Measurements from ENCODE around the gene OSMR.

OSMR gene

GRCh38 chr5:38953426-38954012 lies 107.7 kb downstream of the OSMR start:
- no peaks in the 10 kb centered on the region for H3K9me2 ChIP-seq (replicated peaks; ENCODE audit: low read depth, low read length)
- H3K4me1 ChIP-seq (ENCODE audit: insufficient read depth, low read length, poor library complexity, severe bottlenecking): no peaks in the 10 kb centered on the region
- H3K4me2 ChIP-seq (ENCODE audit: low read depth, low read length, poor library complexity, severe bottlenecking): no peak overlapping the region
- no peak overlapping the region for H3K9ac ChIP-seq (ENCODE audit: low read depth, low read length, poor library complexity, severe bottlenecking)
- no peak overlapping the region for H2AFZ ChIP-seq (ENCODE audit: low read length)
- no peaks in the 10 kb centered on the region for H3K27me3 ChIP-seq (ENCODE audit: insufficient read depth, low read length, poor library complexity, severe bottlenecking)
- TF ChIP-seq EZH2phosphoT487 (IDR thresholded peaks at IDR 0.05; ENCODE audit: borderline replicate concordance): no peak
- no peak for TF ChIP-seq CTCF (conservative IDR thresholded peaks at IDR 0.05; ENCODE audit: low read length)
- no peak overlapping the region for H3K4me3 ChIP-seq (ENCODE audit: low read length, poor library complexity, severe bottlenecking)
- H3K36me3 ChIP-seq (ENCODE audit: insufficient read depth, low read length): peaks cover 93% of the 10 kb centered on the region
- H3F3A ChIP-seq (ENCODE audit: low read depth): no peaks in the 10 kb centered on the region
- no peaks in the 10 kb centered on the region for H4K20me1 ChIP-seq (ENCODE audit: insufficient read depth, low read length, poor library complexity, severe bottlenecking)
- no peaks in the 10 kb centered on the region for H3K79me2 ChIP-seq (ENCODE audit: insufficient read depth, low read length)
- no peaks in the 10 kb centered on the region for H3K9me3 ChIP-seq (ENCODE audit: insufficient read depth, low read depth, low read length)

GRCh38 chr5:38961691-38962090 lies 115.9 kb downstream of the OSMR start:
- no peaks in the 10 kb centered on the region for H4K20me1 ChIP-seq (ENCODE audit: insufficient read depth, low read length, poor library complexity, severe bottlenecking)
- H3F3A ChIP-seq (ENCODE audit: low read depth): no peaks in the 10 kb centered on the region
- H3K9ac ChIP-seq (ENCODE audit: low read depth, low read length, poor library complexity, severe bottlenecking): no peak overlapping the region
- no peak for TF ChIP-seq CTCF (conservative IDR thresholded peaks at IDR 0.05; ENCODE audit: low read length)
- TF ChIP-seq EZH2phosphoT487 (IDR thresholded peaks at IDR 0.05; ENCODE audit: borderline replicate concordance): no peak
- no peaks in the 10 kb centered on the region for H3K9me2 ChIP-seq (replicated peaks; ENCODE audit: low read depth, low read length)
- no peaks in the 10 kb centered on the region for H3K4me1 ChIP-seq (ENCODE audit: insufficient read depth, low read length, poor library complexity, severe bottlenecking)
- H3K9me3 ChIP-seq (ENCODE audit: insufficient read depth, low read depth, low read length): no peaks in the 10 kb centered on the region
- H3K4me3 ChIP-seq (ENCODE audit: low read length, poor library complexity, severe bottlenecking): no peak overlapping the region
- H3K36me3 ChIP-seq (ENCODE audit: insufficient read depth, low read length): peaks cover 77% of the 10 kb centered on the region
- H2AFZ ChIP-seq (ENCODE audit: low read length): no peak overlapping the region
- no peaks in the 10 kb centered on the region for H3K79me2 ChIP-seq (ENCODE audit: insufficient read depth, low read length)
- H3K4me2 ChIP-seq (ENCODE audit: low read depth, low read length, poor library complexity, severe bottlenecking): no peak overlapping the region
- H3K27me3 ChIP-seq (ENCODE audit: insufficient read depth, low read length, poor library complexity, severe bottlenecking): no peaks in the 10 kb centered on the region

- Histone ChIP-seq H3K4me1 (ENCODE audit: insufficient read depth, low read length, poor library complexity, severe bottlenecking) (no peaks in the 10 kb centered on the region), H3K9me3 (ENCODE audit: insufficient read depth, low read depth, low read length) (no peaks in the 10 kb centered on the region), H3F3A (ENCODE audit: low read depth) (no peaks in the 10 kb centered on the region), H3K27me3 (ENCODE audit: insufficient read depth, low read length, poor library complexity, severe bottlenecking) (no peaks in the 10 kb centered on the region), H4K20me1 (ENCODE audit: insufficient read depth, low read length, poor library complexity, severe bottlenecking) (no peaks in the 10 kb centered on the region), H3K79me2 (ENCODE audit: insufficient read depth, low read length) (no peaks in the 10 kb centered on the region), H3K9ac (ENCODE audit: low read depth, low read length, poor library complexity, severe bottlenecking) (no peak overlapping the region), H3K4me2 (ENCODE audit: low read depth, low read length, poor library complexity, severe bottlenecking) (no peak overlapping the region), H3K9me2 (replicated peaks; ENCODE audit: low read depth, low read length) (no peaks in the 10 kb centered on the region), H2AFZ (ENCODE audit: low read length) (no peak overlapping the region), H3K4me3 (ENCODE audit: low read length, poor library complexity, severe bottlenecking) (no peak overlapping the region), H3K36me3 (ENCODE audit: insufficient read depth, low read length) (peaks cover 55% of the 10 kb centered on the region)
- TF ChIP-seq CTCF (conservative IDR thresholded peaks at IDR 0.05; ENCODE audit: low read length) (no peak), EZH2phosphoT487 (IDR thresholded peaks at IDR 0.05; ENCODE audit: borderline replicate concordance) (no peak)
These were observed 122.9 kb downstream of the OSMR start for GRCh38 chr5:38968665-38969064.

Data from Loucy (cell line).